Measurements from ENCODE around the gene U2AF2.

U2AF2 gene

GRCh38 chr19:55654868-55655647 lies at the start of gene U2AF2:
U2AF2 (plus strand) TSS chr19:55655035; CDS start chr19:55655105, 70 bp downstream.
- peak; percentile 90 for DNase-seq (ENCODE audit: low spot score)

GRCh38 chr19:55605207-55605636 lies 49.6 kb upstream of the U2AF2 start:
- Histone ChIP-seq H3K27ac (ENCODE audit: poor library complexity, severe bottlenecking) (peak overlapping the region; percentile 93), H3K36me3 (ENCODE audit: low read depth) (peaks cover 30% of the 10 kb centered on the region), H3K27me3 (ENCODE audit: insufficient read depth, poor library complexity, severe bottlenecking) (no peaks in the 10 kb centered on the region), H3K9me3 (ENCODE audit: severe bottlenecking) (no peaks in the 10 kb centered on the region), H3K4me1 (ENCODE audit: insufficient read depth, poor library complexity, severe bottlenecking) (peaks cover 15% of the 10 kb centered on the region), H3K4me3 (ENCODE audit: severe bottlenecking) (peak overlapping the region; percentile 79)
- no peak for TF ChIP-seq CTCF (IDR thresholded peaks at IDR 0.05; ENCODE audit: poor library complexity, severe bottlenecking)
- DNase-seq (ENCODE audit: low spot score): peak; percentile 99
- peak; percentile 76 for ATAC-seq (ENCODE audit: low read depth)

More at GRCh38 chr19:55654868-55655647, at the start of gene U2AF2:
- Histone ChIP-seq H3K4me3 (ENCODE audit: severe bottlenecking) (peak within 1 kb of the TSS; percentile 78), H3K36me3 (ENCODE audit: low read depth) (peaks cover 27% of the 10 kb centered on the region), H3K4me1 (ENCODE audit: insufficient read depth, poor library complexity, severe bottlenecking) (peaks cover 4% of the 10 kb centered on the region), H3K27me3 (ENCODE audit: insufficient read depth, poor library complexity, severe bottlenecking) (no peaks in the 10 kb centered on the region), H3K27ac (ENCODE audit: poor library complexity, severe bottlenecking) (peak within 1 kb of the TSS; percentile 93), H3K9me3 (ENCODE audit: severe bottlenecking) (no peaks in the 10 kb centered on the region)
- no peak for TF ChIP-seq CTCF (IDR thresholded peaks at IDR 0.05; ENCODE audit: poor library complexity, severe bottlenecking)
- ATAC-seq (ENCODE audit: low read depth): peak; percentile 53

GRCh38 chr19:55605637-55606470 lies 49.0 kb upstream of the U2AF2 start, which contains the start of gene ZNF865:
ZNF865 (plus strand) TSS chr19:55605647; CDS start chr19:55613619, 7,972 bp downstream.
- Histone ChIP-seq H3K36me3 (ENCODE audit: low read depth) (peaks cover 33% of the 10 kb centered on the region), H3K9me3 (ENCODE audit: severe bottlenecking) (no peaks in the 10 kb centered on the region), H3K4me1 (ENCODE audit: insufficient read depth, poor library complexity, severe bottlenecking) (peaks cover 13% of the 10 kb centered on the region), H3K27ac (ENCODE audit: poor library complexity, severe bottlenecking) (peak within 1 kb of the TSS; percentile 93), H3K4me3 (ENCODE audit: severe bottlenecking) (peak within 1 kb of the TSS; percentile 79), H3K27me3 (ENCODE audit: insufficient read depth, poor library complexity, severe bottlenecking) (no peaks in the 10 kb centered on the region)
- DNase-seq (ENCODE audit: low spot score) (no peak), ATAC-seq (ENCODE audit: low read depth) (peak; percentile 55)
- peak; percentile 89 for TF ChIP-seq CTCF (IDR thresholded peaks at IDR 0.05; ENCODE audit: poor library complexity, severe bottlenecking)

- DNase-seq (ENCODE audit: low spot score) (no peak), ATAC-seq (ENCODE audit: low read depth) (no peak)
- H3K4me1 ChIP-seq (ENCODE audit: insufficient read depth, poor library complexity, severe bottlenecking): peaks cover 7% of the 10 kb centered on the region
- H3K27ac ChIP-seq (ENCODE audit: poor library complexity, severe bottlenecking): peak overlapping the region; percentile 93
- peak; percentile 59 for TF ChIP-seq CTCF (IDR thresholded peaks at IDR 0.05; ENCODE audit: poor library complexity, severe bottlenecking)
- H3K36me3 ChIP-seq (ENCODE audit: low read depth): peaks cover 33% of the 10 kb centered on the region
- peak overlapping the region; percentile 79 for H3K4me3 ChIP-seq (ENCODE audit: severe bottlenecking)
- no peaks in the 10 kb centered on the region for H3K9me3 ChIP-seq (ENCODE audit: severe bottlenecking)
- no peaks in the 10 kb centered on the region for H3K27me3 ChIP-seq (ENCODE audit: insufficient read depth, poor library complexity, severe bottlenecking)
Measured at GRCh38 chr19:55606471-55606787, 48.4 kb upstream of the U2AF2 start.

Data from RWPE2 (cell line).